K562 (cell line): ENCODE data around the gene FJX1.

Experiments
- CHD4 ChIP-seq: fragments of 200-600 bp; sonication (generic); IDR thresholded peaks from 3 replicates; pipeline ENCODE4 v1.6.1; 2012; ENCODE audit warnings: low read depth, mild to moderate bottlenecking, mixed read lengths, low read length, inconsistent platforms; ENCODE audit not compliant: insufficient read depth, insufficient replicate concordance, poor library complexity, severe bottlenecking
- FOXJ3 ChIP-seq: sonication (generic); formaldehyde crosslinking; IDR thresholded peaks from 2 replicates; pipeline ENCODE4 v1.4.0; 2020; ENCODE audit warnings: mild to moderate bottlenecking, missing genetic modification reagents
- HES1 ChIP-seq: fragments of 450-650 bp; IDR thresholded peaks from 2 replicates; pipeline ENCODE4 v1.6.1; 2016; ENCODE audit warnings: low read depth, mild to moderate bottlenecking, moderate library complexity
- ZBTB8A ChIP-seq: fragments of 450-650 bp; IDR thresholded peaks from 2 replicates; pipeline ENCODE4 v1.6.1; 2018; ENCODE audit warnings: mild to moderate bottlenecking, moderate library complexity; ENCODE audit not compliant: partially characterized antibody
- TF ChIP-seq, protein P1 (sequence below): fragments of 150-350 bp; IDR thresholded peaks from 2 replicates; pipeline ENCODE4 v1.6.1; 2014; ENCODE audit warnings: low read depth, mild to moderate bottlenecking, low read length, borderline replicate concordance

- TF ChIP-seq CHD4 (no peak), FOXJ3 (CRISPR knock-in tag) (no peak), HES1 (no peak), ZBTB8A (no peak)
- TF ChIP-seq, protein P1, sequence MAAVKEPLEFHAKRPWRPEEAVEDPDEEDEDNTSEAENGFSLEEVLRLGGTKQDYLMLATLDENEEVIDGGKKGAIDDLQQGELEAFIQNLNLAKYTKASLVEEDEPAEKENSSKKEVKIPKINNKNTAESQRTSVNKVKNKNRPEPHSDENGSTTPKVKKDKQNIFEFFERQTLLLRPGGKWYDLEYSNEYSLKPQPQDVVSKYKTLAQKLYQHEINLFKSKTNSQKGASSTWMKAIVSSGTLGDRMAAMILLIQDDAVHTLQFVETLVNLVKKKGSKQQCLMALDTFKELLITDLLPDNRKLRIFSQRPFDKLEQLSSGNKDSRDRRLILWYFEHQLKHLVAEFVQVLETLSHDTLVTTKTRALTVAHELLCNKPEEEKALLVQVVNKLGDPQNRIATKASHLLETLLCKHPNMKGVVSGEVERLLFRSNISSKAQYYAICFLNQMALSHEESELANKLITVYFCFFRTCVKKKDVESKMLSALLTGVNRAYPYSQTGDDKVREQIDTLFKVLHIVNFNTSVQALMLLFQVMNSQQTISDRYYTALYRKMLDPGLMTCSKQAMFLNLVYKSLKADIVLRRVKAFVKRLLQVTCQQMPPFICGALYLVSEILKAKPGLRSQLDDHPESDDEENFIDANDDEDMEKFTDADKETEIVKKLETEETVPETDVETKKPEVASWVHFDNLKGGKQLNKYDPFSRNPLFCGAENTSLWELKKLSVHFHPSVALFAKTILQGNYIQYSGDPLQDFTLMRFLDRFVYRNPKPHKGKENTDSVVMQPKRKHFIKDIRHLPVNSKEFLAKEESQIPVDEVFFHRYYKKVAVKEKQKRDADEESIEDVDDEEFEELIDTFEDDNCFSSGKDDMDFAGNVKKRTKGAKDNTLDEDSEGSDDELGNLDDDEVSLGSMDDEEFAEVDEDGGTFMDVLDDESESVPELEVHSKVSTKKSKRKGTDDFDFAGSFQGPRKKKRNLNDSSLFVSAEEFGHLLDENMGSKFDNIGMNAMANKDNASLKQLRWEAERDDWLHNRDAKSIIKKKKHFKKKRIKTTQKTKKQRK = no peak
Observed at GRCh38 chr11:35586222-35586621, 32.0 kb upstream of the FJX1 start.
